Activated B cell treated with CpG ODN at 0.5 μM for 24 hours (primary cell): Measurements from ENCODE around the gene KIRREL3. TPM values are rescaled to one million over a fixed set of nuclear protein-coding genes. Genes with fewer than 3 reads are reported as not detected.

Experiments used
- ATAC-seq: fragments of 200-7000 bp; cut with Tn5 transposase; one replicate; pipeline ENCODE4 v1.10.0; 2021; ENCODE audit warnings: low read depth, mild to moderate bottlenecking, moderate library complexity
- CTCF ChIA-PET: fragments of 350-600 bp; sonication (Branson Sonifier 250); formaldehyde crosslinking; loops from one replicate; lab custom pipeline; 2021; ENCODE audit warnings: antibody characterized with exemption; lab: Charles Lee
- POLR2A ChIA-PET: fragments of 350-600 bp; sonication (Branson Sonifier 250); formaldehyde crosslinking; loops from one replicate; lab custom pipeline; 2021; ENCODE audit warnings: antibody characterized with exemption; lab: Charles Lee
- DNase-seq: peaks from one replicate; pipeline ENCODE4 v3.0.0; 2022
- H3K27ac Mint-ChIP-seq: one replicate; pipeline ENCODE4 v1.8.0; 2020; ENCODE audit warnings: mixed read lengths
- H3K27me3 Mint-ChIP-seq: one replicate; pipeline ENCODE4 v1.8.0; 2021; ENCODE audit warnings: mixed read lengths
- H3K36me3 Mint-ChIP-seq: one replicate; pipeline ENCODE4 v1.8.0; 2021; ENCODE audit warnings: low read depth, mixed read lengths
- H3K4me1 Mint-ChIP-seq: one replicate; pipeline ENCODE4 v1.8.0; 2021; ENCODE audit warnings: mixed read lengths
- H3K4me3 Mint-ChIP-seq: one replicate; pipeline ENCODE4 v1.8.0; 2020; ENCODE audit warnings: mild to moderate bottlenecking, mixed read lengths
- H3K9me3 Mint-ChIP-seq: one replicate; pipeline ENCODE4 v1.8.0; 2020; ENCODE audit warnings: mixed read lengths
- CTCF ChIP-seq: fragments of 200-600 bp; IDR thresholded peaks from one replicate; pipeline ENCODE4 v1.8.0; 2022; ENCODE audit warnings: antibody characterized with exemption, mild to moderate bottlenecking
- intact Hi-C: fragments of 100-400 bp; cut with micrococcal nuclease; formaldehyde crosslinking; loops from one replicate; pipeline ENCODE4 v1.15.1; 2024
- total RNA-seq: library from RNA; stranded (reverse); gene quantifications from 2 replicates; pipeline ENCODE4 v1.2.3, GENCODE V29; 2022

Gene KIRREL3
- total RNA-seq, 1 donor from 2014 or later: not detected

- Mint-ChIP-seq H3K4me3 (no peak overlapping the region), H3K36me3 (no peaks in the 10 kb centered on the region), H3K27me3 (peaks cover 4% of the 10 kb centered on the region), H3K4me1 (no peaks in the 10 kb centered on the region), H3K27ac (no peak overlapping the region), H3K9me3 (no peaks in the 10 kb centered on the region)
- DNase-seq (no peak), ATAC-seq (no peak)
- intact Hi-C loops: no loop called here
- POLR2A ChIA-PET: no interaction called here
- CTCF ChIA-PET: no interaction called here
- no peak for TF ChIP-seq CTCF
Observed at GRCh38 chr11:126833065-126833464, 167.5 kb downstream of the KIRREL3 start.

- ATAC-seq (no peak), DNase-seq (no peak)
- no peak for TF ChIP-seq CTCF
- H3K9me3 Mint-ChIP-seq: no peaks in the 10 kb centered on the region
- intact Hi-C loops: no loop called here
- H3K27me3 Mint-ChIP-seq: peaks cover 2% of the 10 kb centered on the region
- H3K4me3 Mint-ChIP-seq: no peak overlapping the region
- no peaks in the 10 kb centered on the region for H3K36me3 Mint-ChIP-seq
- ChIA-PET POLR2A (no interaction called here), CTCF (no interaction called here)
- H3K4me1 Mint-ChIP-seq: no peaks in the 10 kb centered on the region
- no peak overlapping the region for H3K27ac Mint-ChIP-seq
Observed at GRCh38 chr11:126832387-126832786, 168.2 kb downstream of the KIRREL3 start.

- no peak for TF ChIP-seq CTCF
- intact Hi-C loops: no loop called here
- no peak overlapping the region for H3K27ac Mint-ChIP-seq
- no peaks in the 10 kb centered on the region for H3K27me3 Mint-ChIP-seq
- no peaks in the 10 kb centered on the region for H3K4me1 Mint-ChIP-seq
- ChIA-PET POLR2A (no interaction called here), CTCF (no interaction called here)
- no peaks in the 10 kb centered on the region for H3K9me3 Mint-ChIP-seq
- no peak for DNase-seq
- ATAC-seq: no peak
- no peak overlapping the region for H3K4me3 Mint-ChIP-seq
- no peaks in the 10 kb centered on the region for H3K36me3 Mint-ChIP-seq
Observed at GRCh38 chr11:126830216-126830806, 170.3 kb downstream of the KIRREL3 start.

- ChIA-PET CTCF (no interaction called here), POLR2A (no interaction called here)
Observed at GRCh38 chr11:126829716-126830115, 170.9 kb downstream of the KIRREL3 start.

GRCh38 chr11:126824035-126824607 lies 176.4 kb downstream of the KIRREL3 start:
- POLR2A ChIA-PET: no interaction called here
- no peaks in the 10 kb centered on the region for H3K9me3 Mint-ChIP-seq

More at GRCh38 chr11:126829716-126830115, 170.9 kb downstream of the KIRREL3 start:
- intact Hi-C loops: no loop called here
- Mint-ChIP-seq H3K36me3 (no peaks in the 10 kb centered on the region), H3K27ac (no peak overlapping the region), H3K27me3 (no peaks in the 10 kb centered on the region), H3K4me3 (no peak overlapping the region), H3K4me1 (no peaks in the 10 kb centered on the region), H3K9me3 (no peaks in the 10 kb centered on the region)
- DNase-seq (no peak), ATAC-seq (no peak)
- no peak for TF ChIP-seq CTCF

More at GRCh38 chr11:126824035-126824607, 176.4 kb downstream of the KIRREL3 start:
- Mint-ChIP-seq H3K27me3 (no peaks in the 10 kb centered on the region), H3K4me1 (no peaks in the 10 kb centered on the region), H3K36me3 (no peaks in the 10 kb centered on the region), H3K4me3 (no peak overlapping the region), H3K27ac (no peak overlapping the region)
- ATAC-seq (no peak), DNase-seq (no peak)
- CTCF ChIA-PET: no interaction called here
- no peak for TF ChIP-seq CTCF
- intact Hi-C loops: no loop called here
